ENCODE data around the gene KCTD20. TPM values are rescaled to one million over a fixed set of nuclear protein-coding genes. Genes with fewer than 3 reads are reported as not detected.
"Not testable (repeated sequence)": the region's sequence is repeated elsewhere in the genome, so short reads cannot be mapped to it uniquely, and the experiment has no call there.

Gene KCTD20
- 46.6 and 52.0 TPM in 2 replicates for total RNA-seq (2022)
- Bru-seq, nascent RNA, result percentile 80 among the genes with signal in this experiment
- percentile 93 among the genes with signal in this experiment for BruChase-seq, experiment 1, labeled RNA remaining after a 6-hour chase
- percentile 87 among the genes with signal in this experiment for BruChase-seq, experiment 2, labeled RNA remaining after a 2-hour chase
- long read RNA-seq, full-length matches to known transcripts, result 52 of 99 reads
- long read RNA-seq, partial matches to known transcripts, result 33 of 99 reads
- long read RNA-seq, other reads (novel, unspliced or antisense), result 14 of 99 reads

DNA sequence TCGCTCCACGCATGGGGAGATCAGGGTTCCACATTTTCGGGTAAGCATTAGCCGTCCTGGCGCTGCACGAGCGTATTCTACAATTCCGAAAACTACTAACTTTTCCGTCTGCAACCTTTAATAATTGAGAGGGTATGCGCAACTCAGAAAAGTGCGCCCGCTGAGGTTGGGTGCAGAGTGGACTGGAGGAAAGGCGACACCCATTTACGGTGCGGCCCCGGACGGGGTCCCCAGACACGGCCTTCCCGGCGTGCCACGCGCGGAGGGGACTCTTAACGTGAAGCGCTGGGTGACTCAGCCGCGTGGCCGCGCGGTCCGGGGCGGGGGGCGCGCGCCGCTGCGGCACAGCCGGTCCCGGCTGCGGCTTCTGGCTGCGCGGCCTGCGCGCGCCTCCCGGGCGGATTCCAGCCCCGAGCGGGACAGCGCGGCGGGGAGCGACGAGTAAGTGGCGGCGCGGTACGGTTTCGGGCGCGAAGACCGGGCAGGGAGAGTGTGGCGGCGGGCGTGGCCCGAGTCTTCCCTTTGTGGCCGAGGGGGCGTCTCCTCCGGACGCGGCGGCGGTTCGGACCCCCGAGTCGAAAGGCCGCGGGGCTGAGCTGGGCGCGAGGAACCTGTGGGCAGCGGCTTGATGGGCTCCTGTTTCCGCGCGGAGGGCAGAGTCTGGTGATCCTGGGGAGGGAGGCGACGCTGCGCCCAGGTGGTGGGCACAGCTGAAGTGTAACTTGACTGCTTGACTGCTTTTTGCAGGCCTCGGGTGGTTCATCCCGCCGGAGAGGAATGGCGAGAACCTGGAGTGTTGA lies at the start of gene KCTD20, which contains the start of gene PXT1:
Gene KCTD20, plus strand, starts transcription at position 330 of the 800 bp plus-strand sequence. CDS start 27,098 bp downstream, outside the sequence.
Gene PXT1, minus strand, starts transcription at position 184 of the 800 bp plus-strand sequence. CDS start 16,772 bp downstream, outside the sequence.
- intact Hi-C loops (cut with micrococcal nuclease), result loop anchor here (5.0 kb wide), 1 partner anchor 154 kb away; no protein-coding TSS in a partner anchor
- H3K27me3 Mint-ChIP-seq (ENCODE audit: insufficient read depth, unreplicated experiment), result no peaks in the 10 kb centered on the region
- POLR2A ChIA-PET, result interaction anchor here (0.7 to 4.1 kb wide), 22 partner anchors 9 to 415 kb away, joined by 3 to 68 read pairs (median 4); partner anchors contain the start of genes CDKN1A, MAPK14 and SRSF3
- H3K27ac Mint-ChIP-seq (ENCODE audit: low read depth, unreplicated experiment), result peak within 1 kb of the TSS; percentile 88
- H3K36me3 Mint-ChIP-seq (ENCODE audit: insufficient read depth, unreplicated experiment), result peaks cover 18% of the 10 kb centered on the region
- TF ChIP-seq, protein P1, sequence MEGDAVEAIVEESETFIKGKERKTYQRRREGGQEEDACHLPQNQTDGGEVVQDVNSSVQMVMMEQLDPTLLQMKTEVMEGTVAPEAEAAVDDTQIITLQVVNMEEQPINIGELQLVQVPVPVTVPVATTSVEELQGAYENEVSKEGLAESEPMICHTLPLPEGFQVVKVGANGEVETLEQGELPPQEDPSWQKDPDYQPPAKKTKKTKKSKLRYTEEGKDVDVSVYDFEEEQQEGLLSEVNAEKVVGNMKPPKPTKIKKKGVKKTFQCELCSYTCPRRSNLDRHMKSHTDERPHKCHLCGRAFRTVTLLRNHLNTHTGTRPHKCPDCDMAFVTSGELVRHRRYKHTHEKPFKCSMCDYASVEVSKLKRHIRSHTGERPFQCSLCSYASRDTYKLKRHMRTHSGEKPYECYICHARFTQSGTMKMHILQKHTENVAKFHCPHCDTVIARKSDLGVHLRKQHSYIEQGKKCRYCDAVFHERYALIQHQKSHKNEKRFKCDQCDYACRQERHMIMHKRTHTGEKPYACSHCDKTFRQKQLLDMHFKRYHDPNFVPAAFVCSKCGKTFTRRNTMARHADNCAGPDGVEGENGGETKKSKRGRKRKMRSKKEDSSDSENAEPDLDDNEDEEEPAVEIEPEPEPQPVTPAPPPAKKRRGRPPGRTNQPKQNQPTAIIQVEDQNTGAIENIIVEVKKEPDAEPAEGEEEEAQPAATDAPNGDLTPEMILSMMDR (IDR thresholded peaks at IDR 0.05; ENCODE audit: unreplicated experiment), result no peak
- peak; percentile 83 for DNase-seq (ENCODE audit: unreplicated experiment)
- peak within 1 kb of the TSS; percentile 87 for H3K4me3 Mint-ChIP-seq (ENCODE audit: unreplicated experiment)
- CTCF ChIA-PET, result interaction anchor here (0.5 to 2.1 kb wide), 4 partner anchors 14 to 575 kb away, joined by 3 to 10 read pairs (median 8); no protein-coding TSS in a partner anchor
- H3K9me3 Mint-ChIP-seq (ENCODE audit: unreplicated experiment), result no peaks in the 10 kb centered on the region
- peaks cover 27% of the 10 kb centered on the region for H3K4me1 Mint-ChIP-seq (ENCODE audit: insufficient read depth, unreplicated experiment)
- BruUV-seq (replicated peaks), result no TSS peak

DNA sequence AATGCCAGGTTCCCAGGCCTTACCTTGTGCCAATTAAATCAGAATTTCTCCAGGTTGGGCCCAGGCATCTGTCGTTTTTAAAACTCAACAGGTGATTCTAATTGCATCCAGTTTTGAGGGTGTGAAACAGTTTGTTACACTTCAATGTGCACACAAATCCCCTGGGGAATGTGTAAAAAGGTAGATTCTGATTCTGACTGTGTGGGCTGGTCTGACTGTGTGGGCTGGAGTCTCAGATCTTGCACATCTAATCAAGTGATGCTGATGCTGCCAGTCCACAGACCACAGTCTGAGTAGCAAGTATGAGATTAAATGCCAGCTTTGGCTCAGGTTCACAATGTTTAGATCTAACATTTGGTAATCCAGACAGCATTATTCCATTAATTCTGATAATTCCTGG lies 42.8 kb upstream of the KCTD20 start:
- ChIA-PET POLR2A (interaction anchor here (1.4 kb wide), 1 partner anchor 19 kb away, joined by 3 read pairs; no protein-coding TSS in a partner anchor), CTCF (no interaction called here)
- BruUV-seq (replicated peaks), result no TSS peak
- H3K27ac Mint-ChIP-seq (ENCODE audit: low read depth, unreplicated experiment), result no peak overlapping the region
- no peak for DNase-seq (ENCODE audit: unreplicated experiment)
- no peaks in the 10 kb centered on the region for H3K9me3 Mint-ChIP-seq (ENCODE audit: unreplicated experiment)
- H3K4me1 Mint-ChIP-seq (ENCODE audit: insufficient read depth, unreplicated experiment), result no peaks in the 10 kb centered on the region
- H3K4me3 Mint-ChIP-seq (ENCODE audit: unreplicated experiment), result no peak overlapping the region
- H3K27me3 Mint-ChIP-seq (ENCODE audit: insufficient read depth, unreplicated experiment), result peaks cover 11% of the 10 kb centered on the region
- H3K36me3 Mint-ChIP-seq (ENCODE audit: insufficient read depth, unreplicated experiment), result no peaks in the 10 kb centered on the region
- intact Hi-C loops (cut with micrococcal nuclease), result no loop called here
- TF ChIP-seq, protein P1 (IDR thresholded peaks at IDR 0.05; ENCODE audit: unreplicated experiment), result no peak

DNA sequence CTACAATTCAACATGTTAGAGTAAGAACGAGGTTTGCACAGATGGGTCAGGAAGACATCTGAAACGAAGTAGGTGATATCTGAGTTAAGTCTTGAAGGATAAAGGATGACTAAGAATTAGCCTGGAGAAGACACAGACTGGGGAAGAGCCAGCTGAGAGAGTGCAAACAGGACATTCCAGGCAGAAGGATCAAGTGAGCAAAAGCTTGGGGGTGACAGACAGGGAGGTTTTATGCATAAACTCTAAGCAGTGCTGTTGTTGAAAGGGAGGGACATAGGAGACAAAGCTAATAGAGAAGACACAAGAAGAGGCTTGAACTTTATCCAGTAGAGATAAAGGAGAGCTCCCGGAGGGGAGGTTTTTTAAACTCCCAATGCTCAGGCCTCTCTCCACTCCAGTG lies 40.3 kb upstream of the KCTD20 start:
- Mint-ChIP-seq H3K9me3 (ENCODE audit: unreplicated experiment) (no peaks in the 10 kb centered on the region), H3K36me3 (ENCODE audit: insufficient read depth, unreplicated experiment) (no peaks in the 10 kb centered on the region), H3K4me3 (ENCODE audit: unreplicated experiment) (no peak overlapping the region), H3K27me3 (ENCODE audit: insufficient read depth, unreplicated experiment) (peaks cover 11% of the 10 kb centered on the region), H3K27ac (ENCODE audit: low read depth, unreplicated experiment) (no peak overlapping the region), H3K4me1 (ENCODE audit: insufficient read depth, unreplicated experiment) (no peaks in the 10 kb centered on the region)
- no TSS peak for BruUV-seq (replicated peaks)
- ChIA-PET POLR2A (interaction anchor here (1.2 kb wide), 1 partner anchor 16 kb away, joined by 4 read pairs; no protein-coding TSS in a partner anchor), CTCF (interaction anchor here (0.6 to 1.3 kb wide), 2 partner anchors 12 to 287 kb away, joined by 3 to 6 read pairs; no protein-coding TSS in a partner anchor)
- DNase-seq (ENCODE audit: unreplicated experiment), result no peak
- intact Hi-C loops (cut with micrococcal nuclease), result no loop called here
- TF ChIP-seq, protein P1 (IDR thresholded peaks at IDR 0.05; ENCODE audit: unreplicated experiment), result no peak

DNA sequence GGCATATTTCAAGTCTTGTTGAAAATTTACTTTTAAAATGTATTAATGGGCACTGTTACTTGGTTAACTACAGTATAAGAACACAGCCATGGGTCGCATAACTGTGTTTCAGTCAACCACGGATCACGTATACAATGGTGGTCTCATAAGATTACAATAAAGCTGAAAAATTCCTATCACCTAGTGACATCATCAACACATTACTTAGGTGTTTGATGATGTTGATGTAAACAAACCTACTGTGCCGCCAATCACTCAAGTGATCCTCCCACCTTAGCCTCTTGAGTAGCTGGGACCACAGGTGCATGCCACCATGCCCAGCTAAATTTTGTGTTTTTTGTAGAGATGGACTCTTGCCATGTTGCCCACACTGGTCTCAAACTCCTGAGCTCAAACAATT lies 38.6 kb upstream of the KCTD20 start:
- ChIA-PET CTCF (interaction anchor here (0.5 to 0.6 kb wide), 2 partner anchors 909 to 1101 kb away, joined by 3 read pairs; no protein-coding TSS in a partner anchor), POLR2A (interaction anchor here (0.9 to 1.1 kb wide), 2 partner anchors 15 to 23 kb away, joined by 3 to 4 read pairs; no protein-coding TSS in a partner anchor)
- no peak for DNase-seq (ENCODE audit: unreplicated experiment)
- Mint-ChIP-seq H3K4me1 (ENCODE audit: insufficient read depth, unreplicated experiment) (no peaks in the 10 kb centered on the region), H3K36me3 (ENCODE audit: insufficient read depth, unreplicated experiment) (no peaks in the 10 kb centered on the region), H3K4me3 (ENCODE audit: unreplicated experiment) (no peak overlapping the region), H3K9me3 (ENCODE audit: unreplicated experiment) (no peaks in the 10 kb centered on the region), H3K27me3 (ENCODE audit: insufficient read depth, unreplicated experiment) (peaks cover 11% of the 10 kb centered on the region), H3K27ac (ENCODE audit: low read depth, unreplicated experiment) (no peak overlapping the region)
- BruUV-seq (replicated peaks), result no TSS peak
- TF ChIP-seq, protein P1 (IDR thresholded peaks at IDR 0.05; ENCODE audit: unreplicated experiment), result no peak
- intact Hi-C loops (cut with micrococcal nuclease), result no loop called here

DNA sequence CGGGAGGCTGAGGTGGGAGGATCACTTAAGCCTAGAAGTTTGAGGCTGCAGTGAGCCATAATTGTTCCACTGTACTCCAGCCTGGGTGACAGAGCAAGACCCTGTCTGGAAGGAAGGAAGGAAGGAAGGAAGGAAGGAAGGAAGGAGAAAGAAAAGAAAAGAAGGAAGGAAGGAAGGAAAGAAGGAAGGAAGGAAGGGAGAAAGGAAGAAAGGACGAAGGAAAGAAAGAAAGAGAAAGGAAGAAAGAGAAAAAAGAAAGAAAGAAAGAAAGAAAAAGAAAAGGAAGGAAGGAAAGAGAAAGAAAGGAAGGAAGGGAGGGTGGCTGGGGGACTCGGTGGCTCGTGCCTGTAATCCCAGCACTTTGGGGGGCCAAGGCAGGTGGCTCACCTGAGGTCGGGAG lies 33.1 kb upstream of the KCTD20 start:
- intact Hi-C loops (cut with micrococcal nuclease); H3K4me1 Mint-ChIP-seq (ENCODE audit: insufficient read depth, unreplicated experiment); H3K9me3 Mint-ChIP-seq (ENCODE audit: unreplicated experiment); H3K36me3 Mint-ChIP-seq (ENCODE audit: insufficient read depth, unreplicated experiment); BruUV-seq (replicated peaks); CTCF ChIA-PET; H3K27ac Mint-ChIP-seq (ENCODE audit: low read depth, unreplicated experiment); DNase-seq (ENCODE audit: unreplicated experiment); H3K4me3 Mint-ChIP-seq (ENCODE audit: unreplicated experiment): not testable (repeated sequence)
- peaks cover 18% of the 10 kb centered on the region for H3K27me3 Mint-ChIP-seq (ENCODE audit: insufficient read depth, unreplicated experiment)
- POLR2A ChIA-PET, result interaction anchor here (1.1 kb wide), 1 partner anchor 10 kb away, joined by 8 read pairs; no protein-coding TSS in a partner anchor

Measured in MCF 10A (cell line).